ENCODE measurements around the gene ACLY. TPM values are rescaled to one million over a fixed set of nuclear protein-coding genes. Genes with fewer than 3 reads are reported as not detected.
"Not testable (repeated sequence)": the region's sequence is repeated elsewhere in the genome, so short reads cannot be mapped to it uniquely, and the experiment has no call there.

ACLY gene
- total and polyA plus RNA-seq, 12 donors: 12.1 to 42.2 (median 25.2) TPM

DNA sequence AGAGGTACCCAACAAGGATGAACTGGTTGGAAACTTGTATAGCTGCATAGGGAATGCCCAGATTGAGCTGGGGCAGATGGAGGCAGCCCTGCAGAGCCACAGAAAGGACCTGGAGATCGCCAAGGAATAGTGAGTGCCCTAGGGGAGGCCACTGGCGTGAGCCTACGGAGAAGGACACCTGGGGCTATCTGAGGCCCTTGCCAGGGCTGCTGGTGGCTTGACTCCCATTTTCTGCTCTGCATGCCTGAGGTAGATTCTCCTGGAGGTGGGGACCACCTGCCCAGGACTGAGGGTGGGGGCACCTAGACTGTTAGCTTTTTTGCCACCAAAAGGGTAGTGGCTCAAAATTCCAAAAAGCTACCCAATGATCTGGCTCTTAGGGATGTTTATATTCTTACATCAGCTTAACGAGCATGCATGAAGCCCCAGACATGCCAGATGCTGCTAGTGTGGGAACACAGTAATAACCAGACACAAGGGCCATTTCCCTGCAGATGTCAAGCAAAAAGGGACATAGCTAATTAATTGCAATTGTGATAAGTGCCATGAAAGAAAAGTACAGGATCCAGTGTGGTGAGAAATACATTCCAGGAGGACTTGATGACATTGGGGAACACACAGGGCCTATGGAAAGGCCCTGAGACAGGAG lies 20.4 kb upstream of the ACLY start:
- intact Hi-C loops (cut with DNase I): no loop called here
- TF ChIP-seq, protein P1, sequence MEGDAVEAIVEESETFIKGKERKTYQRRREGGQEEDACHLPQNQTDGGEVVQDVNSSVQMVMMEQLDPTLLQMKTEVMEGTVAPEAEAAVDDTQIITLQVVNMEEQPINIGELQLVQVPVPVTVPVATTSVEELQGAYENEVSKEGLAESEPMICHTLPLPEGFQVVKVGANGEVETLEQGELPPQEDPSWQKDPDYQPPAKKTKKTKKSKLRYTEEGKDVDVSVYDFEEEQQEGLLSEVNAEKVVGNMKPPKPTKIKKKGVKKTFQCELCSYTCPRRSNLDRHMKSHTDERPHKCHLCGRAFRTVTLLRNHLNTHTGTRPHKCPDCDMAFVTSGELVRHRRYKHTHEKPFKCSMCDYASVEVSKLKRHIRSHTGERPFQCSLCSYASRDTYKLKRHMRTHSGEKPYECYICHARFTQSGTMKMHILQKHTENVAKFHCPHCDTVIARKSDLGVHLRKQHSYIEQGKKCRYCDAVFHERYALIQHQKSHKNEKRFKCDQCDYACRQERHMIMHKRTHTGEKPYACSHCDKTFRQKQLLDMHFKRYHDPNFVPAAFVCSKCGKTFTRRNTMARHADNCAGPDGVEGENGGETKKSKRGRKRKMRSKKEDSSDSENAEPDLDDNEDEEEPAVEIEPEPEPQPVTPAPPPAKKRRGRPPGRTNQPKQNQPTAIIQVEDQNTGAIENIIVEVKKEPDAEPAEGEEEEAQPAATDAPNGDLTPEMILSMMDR (IDR thresholded peaks at IDR 0.05): no peak
- WGBS, 2 donors: 79 to 86% methylated on average over 4 of the region's 4 CpGs
- Histone ChIP-seq H3K27me3 (no peaks in the 10 kb centered on the region), H3K4me3 (no peak overlapping the region), H3K27ac (no peak overlapping the region), H3K9me3 (no peaks in the 10 kb centered on the region), H3K36me3 (peaks cover 0 to 11% (median 0%) of the 10 kb centered on the region in 9 donors), H3K4me1 (peaks cover 0 to 13% (median 5%) of the 10 kb centered on the region in 9 donors)
- ATAC-seq (no peak), DNase-seq (no peak)

DNA sequence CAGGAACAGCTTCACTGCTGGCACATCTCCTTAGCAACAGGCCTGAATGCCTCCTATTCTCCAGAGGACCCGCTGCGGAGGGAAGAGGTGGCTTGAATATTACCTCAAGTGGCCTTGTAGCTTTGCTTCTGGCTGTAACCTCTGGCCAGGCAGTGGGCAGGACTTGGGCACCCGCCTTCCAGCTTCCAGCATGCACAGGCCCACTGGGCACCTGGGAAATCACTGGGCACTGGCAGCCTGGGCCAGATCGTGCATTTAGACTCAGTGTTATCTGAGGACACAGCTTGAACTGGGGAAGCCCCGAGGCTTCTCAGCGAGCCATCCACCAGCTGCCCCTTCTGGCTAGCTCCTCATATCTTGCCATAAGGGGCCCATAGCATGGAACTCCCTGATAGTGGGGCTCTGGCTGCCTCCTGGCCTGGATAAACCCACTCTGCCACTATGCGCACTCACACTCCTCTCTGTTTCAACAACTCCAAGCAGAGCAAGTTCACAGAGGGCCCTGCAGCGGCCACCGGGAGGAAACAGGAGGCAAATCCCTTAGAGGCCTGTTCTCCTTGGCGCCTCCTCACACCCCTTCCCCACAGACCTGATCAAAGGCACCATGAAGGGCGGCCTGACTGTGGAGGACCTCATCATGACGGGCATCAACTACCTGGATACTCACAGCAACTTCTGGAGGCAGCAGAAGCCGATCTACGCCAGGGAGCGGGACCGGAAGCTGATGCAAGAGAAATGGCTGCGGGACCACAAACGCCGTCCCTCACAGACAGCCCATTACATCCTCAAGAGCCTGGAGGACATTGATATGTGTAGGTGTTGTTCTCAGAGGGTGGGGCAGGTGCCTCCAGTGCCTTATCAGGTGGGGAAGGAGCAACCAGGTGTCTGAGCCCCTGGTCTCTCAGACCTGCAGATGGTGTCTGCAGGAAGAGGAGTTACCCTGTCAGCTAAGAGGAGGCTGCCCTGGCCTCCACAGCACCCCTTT lies 19.5 kb upstream of the ACLY start:
- WGBS, 2 donors: 76 to 81% methylated on average over 19 of the region's 19 CpGs
- DNase-seq (peak; percentile 59 to 62), ATAC-seq (peak; percentile 85 to 94 (median 88))
- Histone ChIP-seq H3K9me3 (no peaks in the 10 kb centered on the region), H3K4me3 (no peak overlapping the region), H3K27me3 (no peaks in the 10 kb centered on the region), H3K27ac (peak overlapping the region in 8 of 10 donors; percentile 19 to 81 (median 56)), H3K36me3 (peaks cover 0 to 11% (median 0%) of the 10 kb centered on the region in 9 donors), H3K4me1 (peaks cover 0 to 13% (median 5%) of the 10 kb centered on the region in 9 donors)
- TF ChIP-seq, protein P1 (IDR thresholded peaks at IDR 0.05): no peak
- intact Hi-C loops (cut with DNase I): no loop called here

DNA sequence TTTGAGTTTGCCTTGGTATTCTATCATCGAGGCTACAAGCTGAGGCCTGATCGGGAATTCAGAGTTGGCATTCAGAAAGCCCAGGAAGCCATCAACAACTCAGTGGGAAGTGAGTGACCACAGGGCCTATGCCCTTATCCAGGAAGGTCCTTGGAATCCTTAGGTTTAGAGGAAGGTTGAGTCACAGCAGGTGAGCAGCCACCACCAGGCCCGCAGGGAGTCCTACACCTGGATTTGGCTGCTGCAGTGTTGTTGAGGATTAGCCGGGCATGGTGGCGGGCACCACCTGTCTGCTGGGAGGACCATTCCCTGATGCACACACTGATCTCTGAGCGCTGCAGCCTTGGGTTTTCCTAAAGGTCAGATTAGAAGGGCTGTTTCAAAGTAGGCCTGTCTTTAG lies 16.9 kb upstream of the ACLY start:
- WGBS, 2 donors: 92 to 98% methylated on average over 6 of the region's 6 CpGs
- DNase-seq: no peak
- TF ChIP-seq, protein P1 (IDR thresholded peaks at IDR 0.05): no peak
- Histone ChIP-seq H3K4me1 (peaks cover 0 to 19% (median 8%) of the 10 kb centered on the region in 9 donors), H3K27ac (no peak overlapping the region), H3K9me3 (no peaks in the 10 kb centered on the region), H3K4me3 (no peak overlapping the region), H3K36me3 (peaks cover 0 to 11% (median 0%) of the 10 kb centered on the region in 9 donors), H3K27me3 (no peaks in the 10 kb centered on the region)
- ATAC-seq: no peak
- intact Hi-C loops (cut with DNase I): no loop called here

DNA sequence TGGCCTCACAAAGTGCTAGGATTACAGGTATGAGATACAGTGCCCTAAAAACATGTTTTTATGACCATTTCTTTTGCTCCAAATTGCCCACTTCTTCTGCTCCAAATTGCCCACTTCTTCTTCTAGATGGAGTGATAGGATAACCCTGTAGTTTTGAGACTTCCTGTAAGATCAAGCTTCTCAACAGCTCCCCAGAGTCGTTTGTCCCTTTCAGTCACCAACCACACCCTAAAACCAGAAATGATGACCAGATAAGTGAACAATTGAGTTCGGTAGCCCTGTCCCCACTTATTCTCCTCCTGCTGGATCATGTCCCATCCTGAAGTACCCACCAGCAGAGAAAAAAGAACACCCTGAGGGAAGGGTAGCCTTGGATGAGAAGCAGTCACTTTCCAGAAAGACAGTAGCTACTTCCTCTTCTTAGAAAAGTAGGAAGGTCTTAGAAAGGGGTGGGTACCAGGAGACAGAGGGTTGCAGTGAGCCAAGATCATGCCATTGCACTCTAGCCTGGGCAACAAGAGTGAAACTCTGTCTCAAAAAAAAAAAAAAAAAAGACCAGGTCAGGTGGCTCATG lies 14.2 kb upstream of the ACLY start:
- peak overlapping the region in 1 of 10 donors; percentile 50 for H3K27ac ChIP-seq
- TF ChIP-seq, protein P1 (IDR thresholded peaks at IDR 0.05): no peak

DNA sequence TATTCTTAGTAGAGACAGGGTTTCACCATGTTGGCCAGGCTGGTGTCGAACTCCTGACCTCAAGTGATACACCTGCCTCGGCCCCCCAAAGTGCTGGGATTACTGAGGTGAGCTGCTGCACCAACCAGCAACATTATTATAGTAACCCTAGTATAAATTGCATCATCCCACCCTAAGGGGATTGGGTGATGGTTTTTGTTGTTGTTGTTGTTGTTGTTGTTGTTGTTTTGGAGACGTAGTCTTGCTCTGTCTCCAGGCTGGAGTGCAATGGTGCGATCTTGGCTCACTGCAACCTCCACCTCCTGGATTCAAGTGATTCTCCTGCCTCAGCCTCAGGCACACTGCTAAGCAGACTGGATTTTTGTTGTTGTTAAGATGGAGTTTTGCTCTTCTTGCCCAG lies 13.0 kb upstream of the ACLY start:
- H3K4me3 ChIP-seq; H3K9me3 ChIP-seq; ATAC-seq; intact Hi-C loops (cut with DNase I); DNase-seq; H3K27me3 ChIP-seq; H3K27ac ChIP-seq: not testable (repeated sequence)
- Histone ChIP-seq H3K4me1 (peaks cover 0 to 30% (median 7%) of the 10 kb centered on the region in 9 donors), H3K36me3 (peaks cover 0 to 11% (median 0%) of the 10 kb centered on the region in 9 donors)
- WGBS, 2 donors: 89 to 93% methylated on average over 4 of the region's 4 CpGs

More for the DNA sequence above, 14.2 kb upstream of the ACLY start:
- H3K9me3 ChIP-seq: no peaks in the 10 kb centered on the region
- DNase-seq (no peak), ATAC-seq (no peak)
- WGBS, 2 donors: 31 to 35% methylated on average over 2 of the region's 2 CpGs
- H3K4me1 ChIP-seq: peaks cover 0 to 30% (median 7%) of the 10 kb centered on the region in 9 donors
- H3K27me3 ChIP-seq: no peaks in the 10 kb centered on the region
- H3K4me3 ChIP-seq: no peak overlapping the region
- intact Hi-C loops (cut with DNase I): no loop called here
- H3K36me3 ChIP-seq: peaks cover 0 to 11% (median 0%) of the 10 kb centered on the region in 9 donors

DNA sequence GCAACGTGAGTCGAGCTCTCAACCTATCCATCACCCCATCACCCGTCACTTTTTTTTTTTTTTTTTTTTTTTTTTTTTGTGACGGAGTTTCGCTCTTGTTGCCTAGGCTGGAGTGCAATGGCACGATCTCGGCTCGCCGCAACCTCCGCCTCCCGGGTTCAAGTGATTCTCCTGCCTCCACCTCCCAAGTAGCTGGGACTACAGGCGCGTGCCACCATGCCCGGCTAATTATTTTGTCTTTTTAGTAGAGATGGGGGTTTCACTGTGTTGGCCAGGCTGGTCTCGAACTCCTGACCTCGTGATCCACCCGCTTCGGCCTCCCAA lies 12.0 kb upstream of the ACLY start:
- 44 to 54% methylated on average over 18 of the region's 18 CpGs for WGBS, 2 donors
- H3K9me3 ChIP-seq; H3K36me3 ChIP-seq; intact Hi-C loops (cut with DNase I); DNase-seq; H3K27me3 ChIP-seq: not testable (repeated sequence)
- ATAC-seq: peak in 1 of 8 donors; percentile 5
- H3K27ac ChIP-seq: peak overlapping the region in 9 of 10 donors; percentile 73 to 92 (median 83)
- H3K4me1 ChIP-seq: peaks cover 0 to 30% (median 7%) of the 10 kb centered on the region in 9 donors
- peak overlapping the region; percentile 19 to 76 (median 59) for H3K4me3 ChIP-seq

Measured in heart right ventricle (tissue), 16 donors.